ENCODE measurements around the gene SSTR4.
A peak's percentile ranks its signal among the peaks of the same experiment; 100 is the strongest.
"Not testable (repeated sequence)": the region's sequence is repeated elsewhere in the genome, so short reads cannot be mapped to it uniquely, and the experiment has no call there.

Gene SSTR4

DNA sequence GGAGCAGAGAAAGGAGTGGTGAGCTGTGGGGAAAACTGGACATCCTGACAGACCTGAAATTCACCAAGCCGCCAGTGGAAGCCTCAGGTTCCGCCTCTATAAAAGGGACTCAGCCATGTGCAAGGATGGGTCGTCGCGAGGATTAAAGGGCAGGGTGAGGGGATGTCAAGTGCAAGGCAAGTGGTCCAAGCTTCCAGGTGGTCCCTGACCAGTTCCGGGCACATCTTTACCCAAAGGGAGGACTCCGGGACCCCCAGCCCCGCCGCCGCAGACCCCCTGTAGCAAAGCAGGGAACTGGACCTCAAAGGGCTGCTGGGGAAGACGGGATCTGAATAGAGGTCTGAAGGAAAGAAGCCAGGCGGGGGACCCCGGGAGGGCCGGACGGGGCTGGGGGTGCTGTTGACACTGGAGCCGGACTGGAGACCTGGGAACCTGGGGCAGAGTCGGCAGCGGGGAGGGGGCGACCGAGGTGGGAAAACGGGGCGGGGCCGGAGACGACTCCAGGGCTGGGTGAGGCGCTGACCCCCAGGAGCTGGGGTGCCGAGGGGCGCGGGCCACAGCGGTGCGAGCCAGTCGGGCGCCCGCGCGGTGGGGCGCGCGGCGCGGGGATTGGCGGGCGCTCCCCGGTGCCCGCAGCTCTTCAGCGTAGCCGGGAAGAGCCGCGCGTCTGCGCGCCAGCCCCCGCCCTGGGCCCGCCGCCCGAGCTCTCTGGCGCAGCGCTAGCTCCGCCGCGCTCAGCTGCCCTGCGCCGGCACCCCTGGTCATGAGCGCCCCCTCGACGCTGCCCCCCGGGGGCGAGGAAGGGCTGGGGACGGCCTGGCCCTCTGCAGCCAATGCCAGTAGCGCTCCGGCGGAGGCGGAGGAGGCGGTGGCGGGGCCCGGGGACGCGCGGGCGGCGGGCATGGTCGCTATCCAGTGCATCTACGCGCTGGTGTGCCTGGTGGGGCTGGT is at the start of gene SSTR4:
Gene SSTR4 (plus strand): TSS at position 592 of the 951 bp plus-strand sequence. CDS start 172 bp downstream, at position 764.
- H3K4me3 ChIP-seq (ENCODE audit: control insufficient read depth, low read depth, low read length) = no peak within 1 kb of the TSS
- no peak for DNase-seq (ENCODE audit: low read depth)
- TF ChIP-seq CTCF (conservative IDR thresholded peaks at IDR 0.05; ENCODE audit: control insufficient read depth, insufficient read depth, low read depth, low read length) = no peak

- DNase-seq (ENCODE audit: low read depth) = no peak
- H3K4me3 ChIP-seq (ENCODE audit: control insufficient read depth, low read depth, low read length) = no peak overlapping the region
- no peak for TF ChIP-seq CTCF (conservative IDR thresholded peaks at IDR 0.05; ENCODE audit: control insufficient read depth, insufficient read depth, low read depth, low read length)
Observed at GRCh38 chr20:22986601-22987000, 48.5 kb upstream of the SSTR4 start.

DNA sequence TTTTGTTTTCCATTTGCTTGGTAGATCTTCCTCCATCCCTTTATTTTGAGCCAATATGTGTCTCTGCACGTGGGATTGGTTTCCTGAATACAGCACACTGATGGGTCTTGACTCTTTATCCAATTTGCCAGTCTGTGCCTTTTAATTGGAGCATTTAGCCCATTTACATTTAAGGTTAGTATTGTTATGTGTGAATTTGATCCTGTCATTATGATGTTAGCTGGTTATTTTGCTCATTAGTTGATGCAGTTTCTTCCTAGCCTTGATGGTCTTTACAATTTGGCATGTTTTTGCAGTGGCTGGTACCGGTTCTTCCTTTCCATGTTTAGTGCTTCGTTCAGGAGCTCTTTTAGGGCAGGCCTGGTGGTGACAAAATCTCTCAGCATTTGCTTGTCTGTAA is 43.7 kb upstream of the SSTR4 start:
- not testable (repeated sequence) for H3K4me3 ChIP-seq (ENCODE audit: control insufficient read depth, low read depth, low read length); DNase-seq (ENCODE audit: low read depth)

GRCh38 chr20:22993823-22994222 is 41.3 kb upstream of the SSTR4 start:
- DNase-seq (ENCODE audit: low read depth) = no peak
- no peak for TF ChIP-seq CTCF (conservative IDR thresholded peaks at IDR 0.05; ENCODE audit: control insufficient read depth, insufficient read depth, low read depth, low read length)
- no peak overlapping the region for H3K4me3 ChIP-seq (ENCODE audit: control insufficient read depth, low read depth, low read length)

- no peak for TF ChIP-seq CTCF (conservative IDR thresholded peaks at IDR 0.05; ENCODE audit: control insufficient read depth, insufficient read depth, low read depth, low read length)
- no peak for DNase-seq (ENCODE audit: low read depth)
- no peak overlapping the region for H3K4me3 ChIP-seq (ENCODE audit: control insufficient read depth, low read depth, low read length)
Observed at GRCh38 chr20:22995923-22996322, 39.2 kb upstream of the SSTR4 start.

DNA sequence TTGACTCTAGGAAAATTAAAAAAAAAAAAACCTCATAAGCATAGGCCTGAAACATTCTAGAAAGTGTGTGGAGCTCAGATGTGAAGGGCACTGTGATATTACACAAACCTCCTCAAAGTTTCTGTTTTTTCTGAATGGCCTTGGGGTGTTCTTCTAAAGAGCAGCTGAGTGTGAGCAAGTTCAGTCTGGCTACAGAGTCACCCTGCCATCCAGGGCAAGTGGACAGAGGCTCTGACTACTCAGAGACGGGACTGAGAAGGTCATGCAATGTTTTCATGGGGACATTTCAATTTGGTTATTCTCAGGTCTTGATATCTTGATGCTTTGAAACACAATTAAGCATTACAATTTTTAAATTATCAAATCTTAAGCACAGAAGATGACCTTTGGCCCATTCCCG is 36.6 kb upstream of the SSTR4 start:
- H3K4me3 ChIP-seq (ENCODE audit: control insufficient read depth, low read depth, low read length) = no peak overlapping the region
- no peak for DNase-seq (ENCODE audit: low read depth)
- no peak for TF ChIP-seq CTCF (conservative IDR thresholded peaks at IDR 0.05; ENCODE audit: control insufficient read depth, insufficient read depth, low read depth, low read length)

DNA sequence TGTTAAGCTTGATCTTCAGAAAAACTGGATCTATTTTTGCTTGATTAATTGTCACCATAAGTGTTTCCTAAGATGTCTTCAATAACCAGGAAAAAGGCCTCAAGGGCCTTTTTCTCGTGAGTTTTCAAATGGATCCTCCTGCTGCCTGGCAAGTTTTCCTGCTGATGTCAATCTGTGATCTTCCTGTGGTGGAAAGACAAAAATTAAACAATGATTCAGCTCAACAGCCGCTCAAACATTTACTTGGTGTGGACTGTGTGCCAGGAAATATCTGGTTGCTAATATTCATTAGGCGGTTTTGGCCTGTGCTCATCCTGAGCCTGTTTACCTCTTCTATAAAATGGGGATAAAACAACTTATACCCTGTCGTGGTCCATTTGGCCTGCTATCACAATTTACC is 35.4 kb upstream of the SSTR4 start:
- peak; percentile 11 for DNase-seq (ENCODE audit: low read depth)
- H3K4me3 ChIP-seq (ENCODE audit: control insufficient read depth, low read depth, low read length) = no peak overlapping the region
- no peak for TF ChIP-seq CTCF (conservative IDR thresholded peaks at IDR 0.05; ENCODE audit: control insufficient read depth, insufficient read depth, low read depth, low read length)
